ENCODE data around the gene PXMP2. TPM values are rescaled to one million over a fixed set of nuclear protein-coding genes. Genes with fewer than 3 reads are reported as not detected.

PXMP2 gene
- total RNA-seq, 1 donor from 2014 or later: 18.6 TPM

DNA sequence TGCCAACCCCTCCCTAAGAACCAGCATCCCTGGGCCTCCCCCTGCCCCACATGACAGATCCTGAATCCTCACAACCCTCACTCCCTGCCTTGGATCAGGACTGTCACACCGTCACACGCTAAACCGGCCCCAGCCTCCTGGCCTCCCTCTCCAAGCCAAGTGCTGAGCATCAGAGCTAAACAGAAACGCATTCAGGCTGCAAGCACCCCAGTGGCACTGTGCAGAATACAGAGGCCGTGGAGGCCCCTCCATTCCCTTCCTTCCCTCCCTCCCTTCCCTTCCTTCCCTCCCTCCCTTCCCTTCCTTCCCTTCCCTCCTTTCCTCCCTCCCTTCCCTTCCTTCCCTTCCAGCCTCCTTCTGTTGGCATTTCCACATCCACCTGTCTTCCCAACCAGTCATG lies 12.8 kb upstream of the PXMP2 start:
- H3K9me3 Mint-ChIP-seq (ENCODE audit: unreplicated experiment): no peaks in the 10 kb centered on the region
- H3K36me3 Mint-ChIP-seq (ENCODE audit: low read depth, unreplicated experiment): peaks cover 46% of the 10 kb centered on the region

DNA sequence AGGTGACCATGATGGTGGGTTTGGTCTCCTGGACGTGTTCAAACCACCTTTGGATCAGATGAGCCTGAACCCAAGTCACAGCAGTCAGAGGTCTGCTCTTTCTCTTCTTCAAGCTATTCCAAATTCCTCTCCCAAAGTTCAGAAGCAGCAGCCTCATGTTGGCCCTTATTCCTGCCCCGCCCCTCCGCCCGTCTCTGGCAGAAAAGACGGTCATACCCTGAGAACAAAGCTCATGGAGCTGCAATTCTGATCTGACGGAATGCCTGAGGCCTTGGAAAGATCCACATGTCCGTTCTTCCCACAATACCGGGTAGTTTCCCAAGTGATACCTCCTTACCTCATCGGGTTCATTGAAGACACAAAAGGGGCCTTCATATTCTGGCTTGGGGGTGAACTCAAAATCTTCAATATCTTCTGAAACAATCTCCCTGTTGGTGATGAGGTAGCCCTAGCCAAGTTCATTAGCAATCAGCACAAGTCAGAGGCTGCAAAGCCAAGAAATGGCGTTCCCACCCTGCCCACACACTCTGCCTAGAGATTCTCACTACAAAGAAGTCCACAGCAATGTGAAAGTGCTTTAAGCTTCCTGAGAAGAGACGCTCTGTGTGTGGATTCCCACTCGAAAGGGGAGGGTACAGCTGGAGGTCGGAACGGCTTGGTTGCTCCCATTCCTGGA lies 11.5 kb upstream of the PXMP2 start:
- no peak for DNase-seq (ENCODE audit: low spot score)
- TF ChIP-seq, protein P1, sequence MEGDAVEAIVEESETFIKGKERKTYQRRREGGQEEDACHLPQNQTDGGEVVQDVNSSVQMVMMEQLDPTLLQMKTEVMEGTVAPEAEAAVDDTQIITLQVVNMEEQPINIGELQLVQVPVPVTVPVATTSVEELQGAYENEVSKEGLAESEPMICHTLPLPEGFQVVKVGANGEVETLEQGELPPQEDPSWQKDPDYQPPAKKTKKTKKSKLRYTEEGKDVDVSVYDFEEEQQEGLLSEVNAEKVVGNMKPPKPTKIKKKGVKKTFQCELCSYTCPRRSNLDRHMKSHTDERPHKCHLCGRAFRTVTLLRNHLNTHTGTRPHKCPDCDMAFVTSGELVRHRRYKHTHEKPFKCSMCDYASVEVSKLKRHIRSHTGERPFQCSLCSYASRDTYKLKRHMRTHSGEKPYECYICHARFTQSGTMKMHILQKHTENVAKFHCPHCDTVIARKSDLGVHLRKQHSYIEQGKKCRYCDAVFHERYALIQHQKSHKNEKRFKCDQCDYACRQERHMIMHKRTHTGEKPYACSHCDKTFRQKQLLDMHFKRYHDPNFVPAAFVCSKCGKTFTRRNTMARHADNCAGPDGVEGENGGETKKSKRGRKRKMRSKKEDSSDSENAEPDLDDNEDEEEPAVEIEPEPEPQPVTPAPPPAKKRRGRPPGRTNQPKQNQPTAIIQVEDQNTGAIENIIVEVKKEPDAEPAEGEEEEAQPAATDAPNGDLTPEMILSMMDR (IDR thresholded peaks at IDR 0.05; ENCODE audit: unreplicated experiment): no peak
- Mint-ChIP-seq H3K4me3 (ENCODE audit: unreplicated experiment) (peak overlapping the region; percentile 80), H3K36me3 (ENCODE audit: low read depth, unreplicated experiment) (peaks cover 54% of the 10 kb centered on the region), H3K27me3 (ENCODE audit: unreplicated experiment) (peaks cover 9% of the 10 kb centered on the region), H3K9me3 (ENCODE audit: unreplicated experiment) (no peaks in the 10 kb centered on the region), H3K4me1 (ENCODE audit: unreplicated experiment) (peaks cover 13% of the 10 kb centered on the region), H3K27ac (ENCODE audit: unreplicated experiment) (no peak overlapping the region)

More for the DNA sequence above, 12.8 kb upstream of the PXMP2 start:
- peaks cover 9% of the 10 kb centered on the region for H3K27me3 Mint-ChIP-seq (ENCODE audit: unreplicated experiment)
- H3K4me1 Mint-ChIP-seq (ENCODE audit: unreplicated experiment): peaks cover 15% of the 10 kb centered on the region
- no peak for DNase-seq (ENCODE audit: low spot score)
- peak overlapping the region; percentile 59 for H3K27ac Mint-ChIP-seq (ENCODE audit: unreplicated experiment)
- TF ChIP-seq, protein P1 (IDR thresholded peaks at IDR 0.05; ENCODE audit: unreplicated experiment): no peak
- H3K4me3 Mint-ChIP-seq (ENCODE audit: unreplicated experiment): no peak overlapping the region

DNA sequence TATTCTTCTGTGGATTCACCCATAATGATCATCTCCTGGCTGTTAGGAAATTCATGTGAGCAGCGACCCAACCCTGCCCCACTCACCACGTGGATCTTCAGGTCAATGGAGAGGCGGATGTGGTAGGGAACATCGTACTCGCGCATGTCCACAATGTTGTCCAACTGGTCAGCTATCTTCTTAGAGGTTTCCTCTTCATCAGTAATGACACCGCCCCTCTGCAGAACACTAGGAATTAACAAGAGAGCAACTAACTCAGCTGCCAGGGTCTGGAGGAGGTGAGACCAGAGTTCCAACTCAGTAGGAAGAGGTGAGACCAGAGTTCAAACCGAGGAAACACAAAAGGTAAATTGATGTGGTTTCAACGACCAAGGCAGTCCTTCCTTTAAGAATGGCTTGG lies 9.9 kb upstream of the PXMP2 start:
- Mint-ChIP-seq H3K4me3 (ENCODE audit: unreplicated experiment) (no peak overlapping the region), H3K36me3 (ENCODE audit: low read depth, unreplicated experiment) (peaks cover 48% of the 10 kb centered on the region), H3K9me3 (ENCODE audit: unreplicated experiment) (no peaks in the 10 kb centered on the region), H3K27ac (ENCODE audit: unreplicated experiment) (no peak overlapping the region), H3K4me1 (ENCODE audit: unreplicated experiment) (peaks cover 9% of the 10 kb centered on the region), H3K27me3 (ENCODE audit: unreplicated experiment) (peaks cover 7% of the 10 kb centered on the region)
- DNase-seq (ENCODE audit: low spot score): no peak
- TF ChIP-seq, protein P1 (IDR thresholded peaks at IDR 0.05; ENCODE audit: unreplicated experiment): no peak

DNA sequence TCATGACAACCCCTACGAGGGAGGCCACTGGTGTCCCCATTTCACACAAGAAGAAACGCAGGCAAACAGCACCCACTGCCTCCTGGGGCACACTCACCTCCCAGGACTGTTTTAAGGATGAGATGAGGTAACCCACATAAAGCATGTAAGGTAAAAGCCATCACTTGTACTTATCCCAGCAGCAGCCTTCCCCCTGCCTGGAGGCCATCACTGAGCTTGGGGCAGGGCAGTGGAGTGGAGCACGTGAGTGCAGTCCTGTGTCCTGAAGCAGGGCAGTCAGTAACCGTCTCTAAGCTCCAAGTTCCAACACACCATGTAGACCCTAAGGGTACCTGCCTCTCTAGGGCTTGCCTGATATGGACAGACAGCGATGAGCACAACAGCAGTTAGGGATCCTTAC lies 2.0 kb upstream of the PXMP2 start:
- peaks cover 12% of the 10 kb centered on the region for H3K27me3 Mint-ChIP-seq (ENCODE audit: unreplicated experiment)

DNA sequence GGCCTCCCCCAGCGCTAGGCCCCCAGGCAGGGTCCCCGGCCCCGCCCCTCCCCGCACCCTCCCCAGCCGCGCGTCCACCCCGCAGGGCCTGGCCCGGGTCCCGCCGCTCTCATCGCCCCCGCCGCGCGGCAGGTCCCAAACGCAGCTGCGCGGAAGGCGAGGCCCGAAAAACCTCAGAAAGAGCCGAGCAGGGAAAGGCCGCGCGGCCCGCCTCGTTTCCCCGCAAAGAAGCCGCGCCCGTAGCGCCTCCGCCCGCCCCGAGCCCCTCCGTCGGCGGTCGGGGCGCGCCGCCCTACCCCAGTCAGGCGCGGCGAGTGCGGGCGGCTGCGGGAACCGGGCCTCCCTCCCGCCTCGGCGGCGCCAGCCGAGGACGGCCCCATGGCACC lies 569 bp upstream of the PXMP2 start:
- Mint-ChIP-seq H3K4me3 (ENCODE audit: unreplicated experiment) (peak overlapping the region; percentile 87), H3K4me1 (ENCODE audit: unreplicated experiment) (peaks cover 25% of the 10 kb centered on the region), H3K36me3 (ENCODE audit: low read depth, unreplicated experiment) (peaks cover 30% of the 10 kb centered on the region), H3K27me3 (ENCODE audit: unreplicated experiment) (peaks cover 12% of the 10 kb centered on the region), H3K9me3 (ENCODE audit: unreplicated experiment) (no peaks in the 10 kb centered on the region), H3K27ac (ENCODE audit: unreplicated experiment) (no peak overlapping the region)
- DNase-seq (ENCODE audit: low spot score): no peak
- TF ChIP-seq, protein P1 (IDR thresholded peaks at IDR 0.05; ENCODE audit: unreplicated experiment): no peak

More for the DNA sequence above, 2.0 kb upstream of the PXMP2 start:
- Mint-ChIP-seq H3K27ac (ENCODE audit: unreplicated experiment) (peak overlapping the region; percentile 61), H3K36me3 (ENCODE audit: low read depth, unreplicated experiment) (peaks cover 35% of the 10 kb centered on the region), H3K4me3 (ENCODE audit: unreplicated experiment) (peak overlapping the region; percentile 87), H3K4me1 (ENCODE audit: unreplicated experiment) (peaks cover 25% of the 10 kb centered on the region), H3K9me3 (ENCODE audit: unreplicated experiment) (no peaks in the 10 kb centered on the region)
- TF ChIP-seq, protein P1 (IDR thresholded peaks at IDR 0.05; ENCODE audit: unreplicated experiment): no peak
- DNase-seq (ENCODE audit: low spot score): no peak
